ENCODE measurements around the gene RAB44.
A peak's percentile ranks its signal among the peaks of the same experiment; 100 is the strongest.
"Not testable (repeated sequence)": the region's sequence is repeated elsewhere in the genome, so short reads cannot be mapped to it uniquely, and the experiment has no call there.

The RAB44 gene

GRCh38 chr6:36697481-36697903 lies at the start of gene RAB44:
TSS of gene RAB44 (plus strand) at chr6:36697826. CDS start at chr6:36704236, 6,410 bp downstream.
- peak; percentile 35 for DNase-seq

- DNase-seq, result no peak
Observed at GRCh38 chr6:36649086-36649485, 48.5 kb upstream of the RAB44 start.

- no peak for DNase-seq
Observed at GRCh38 chr6:36649701-36650484, 47.7 kb upstream of the RAB44 start.

GRCh38 chr6:36650848-36651478 lies 46.7 kb upstream of the RAB44 start:
- peak; percentile 58 for DNase-seq

GRCh38 chr6:36651659-36652379 lies 45.8 kb upstream of the RAB44 start:
- DNase-seq, result no peak

GRCh38 chr6:36654469-36654868 lies 43.2 kb upstream of the RAB44 start:
- DNase-seq, result not testable (repeated sequence)

GRCh38 chr6:36655085-36655724 lies 42.4 kb upstream of the RAB44 start:
- peak; percentile 47 for DNase-seq

GRCh38 chr6:36656441-36656840 lies 41.2 kb upstream of the RAB44 start:
- peak; percentile 57 for DNase-seq

- peak; percentile 26 for DNase-seq
Observed at GRCh38 chr6:36657271-36657670, 40.4 kb upstream of the RAB44 start.

- DNase-seq, result peak; percentile 33
Observed at GRCh38 chr6:36657942-36658544, 39.6 kb upstream of the RAB44 start.

GRCh38 chr6:36659271-36659670 lies 38.4 kb upstream of the RAB44 start:
- DNase-seq, result peak; percentile 35

- peak; percentile 76 for DNase-seq
Observed at GRCh38 chr6:36660771-36661471, 36.7 kb upstream of the RAB44 start.

- no peak for DNase-seq
Observed at GRCh38 chr6:36662380-36662779, 35.2 kb upstream of the RAB44 start.

GRCh38 chr6:36662827-36663256 lies 34.8 kb upstream of the RAB44 start:
- DNase-seq, result peak; percentile 53

GRCh38 chr6:36663504-36664446 lies 33.9 kb upstream of the RAB44 start:
- DNase-seq, result no peak

GRCh38 chr6:36665180-36665579 lies 32.4 kb upstream of the RAB44 start:
- DNase-seq, result no peak

GRCh38 chr6:36666287-36666686 lies 31.3 kb upstream of the RAB44 start:
- no peak for DNase-seq

- DNase-seq, result peak; percentile 97
Observed at GRCh38 chr6:36666826-36667591, 30.6 kb upstream of the RAB44 start.

GRCh38 chr6:36668591-36668990 lies 29.0 kb upstream of the RAB44 start:
- no peak for DNase-seq

GRCh38 chr6:36669002-36669401 lies 28.6 kb upstream of the RAB44 start:
- peak; percentile 48 for DNase-seq
